Right cardiac atrium (tissue), 5 donors: ENCODE measurements around the gene MPDZ. TPM values are rescaled to one million over a fixed set of nuclear protein-coding genes. Genes with fewer than 3 reads are reported as not detected.
"Not testable (repeated sequence)": the region's sequence is repeated elsewhere in the genome, so short reads cannot be mapped to it uniquely, and the experiment has no call there.

Experiments used
- ATAC-seq, 2 donors: fragments of 200-7000 bp; cut with Tn5 transposase; one replicate each; pipeline versions ENCODE4 v1.8.0 to v1.9.1; 2020; ENCODE audit warnings: moderate library complexity in 2 of 2, mild to moderate bottlenecking in 1 of 2
- DNase-seq, 3 donors: peaks; one replicate each; pipeline ENCODE4 v3.0.0-alpha.2; 2020
- H3K27ac ChIP-seq: one replicate; pipeline ENCODE4 v1.5.1; 2013; ENCODE audit warnings: mild to moderate bottlenecking, low read length, control low read depth, moderate library complexity
- H3K27me3 ChIP-seq: one replicate; pipeline ENCODE4 v1.6.1; 2013; ENCODE audit not compliant: control insufficient read depth, insufficient read depth
- H3K4me1 ChIP-seq: one replicate; pipeline ENCODE4 v1.6.1; 2013; ENCODE audit warnings: low read length; ENCODE audit not compliant: control insufficient read depth, insufficient read depth
- H3K4me3 ChIP-seq: one replicate; pipeline ENCODE4 v1.5.1; 2013; ENCODE audit warnings: low read length, control low read depth
- H3K9me3 ChIP-seq: one replicate; pipeline ENCODE4 v1.6.1; 2013; ENCODE audit warnings: low read length; ENCODE audit not compliant: control insufficient read depth
- WGBS: extraction: QIAGEN DNeasy Blood & Tissue Kit; methylation state at CpG from one replicate; pipeline ENCODE4 v1.1.7; 2013; 5-methylcytosine and 5-hydroxymethylcytosine counted together
- intact Hi-C, 4 donors: fragments of 100-400 bp; cut with DNase I; formaldehyde crosslinking; loops; one replicate each; pipeline versions ENCODE4 v1.11.0 to v1.14.0; 2022 to 2023
- polyA plus RNA-seq: library from polyadenylated mRNA; stranded (reverse); fragments of 200-250 nt; gene quantifications from one replicate; pipeline ENCODE4 v1.2.3, GENCODE V29; 2013
- total RNA-seq, 4 donors: library from RNA; stranded (reverse); fragmentation: NEBNext Ultra II Directional; extraction: Animal tissue kit (Norgen Biotek cat#: 25700); gene quantifications; one replicate each; pipeline ENCODE4 v1.2.1, GENCODE V29; 2021
- donor health status: healthy with polysubstance abuse.
- donor health status: DM: no; HTN: yes; CAD: no.
- donor health status: DM: no; HTN: no; CAD: no.
- donor health status: DM: no; HTN: yes; CAD: no; lungs with severe emphysema.
- donor health status: DM: yes; HTN: yes; CAD: no.

Gene MPDZ
- total and polyA plus RNA-seq, 5 donors, result 29.1 to 84.3 (median 67.1) TPM

GRCh38 chr9:13266167-13266566 lies 13.3 kb downstream of the MPDZ start:
- H3K4me1 ChIP-seq, result peaks cover 4% of the 10 kb centered on the region

GRCh38 chr9:13264788-13265187 lies 14.7 kb downstream of the MPDZ start:
- DNase-seq (no peak), ATAC-seq (no peak)
- H3K27me3 ChIP-seq, result no peaks in the 10 kb centered on the region
- H3K4me1 ChIP-seq, result peaks cover 4% of the 10 kb centered on the region
- H3K9me3 ChIP-seq, result no peaks in the 10 kb centered on the region
- no peak overlapping the region for H3K4me3 ChIP-seq
- intact Hi-C loops, result no loop called here
- H3K27ac ChIP-seq, result no peak overlapping the region

More at GRCh38 chr9:13266167-13266566, 13.3 kb downstream of the MPDZ start:
- ATAC-seq, result peak in 1 of 2 donors; percentile 45
- 19% methylated on average over 2 of the region's 2 CpGs for WGBS
- H3K27ac ChIP-seq, result no peak overlapping the region
- DNase-seq, result no peak
- intact Hi-C loops, result no loop called here
- H3K4me3 ChIP-seq, result no peak overlapping the region
- no peaks in the 10 kb centered on the region for H3K27me3 ChIP-seq
- H3K9me3 ChIP-seq, result no peaks in the 10 kb centered on the region

GRCh38 chr9:13263511-13263910 lies 16.0 kb downstream of the MPDZ start:
- no peak for ATAC-seq

GRCh38 chr9:13252852-13253251 lies 26.6 kb downstream of the MPDZ start:
- Histone ChIP-seq H3K27me3 (no peaks in the 10 kb centered on the region), H3K9me3 (no peaks in the 10 kb centered on the region), H3K4me3 (no peak overlapping the region), H3K4me1 (peaks cover 2% of the 10 kb centered on the region), H3K27ac (no peak overlapping the region)
- DNase-seq (no peak), ATAC-seq (no peak)
- intact Hi-C loops, result no loop called here
- 57% methylated on average over 4 of the region's 4 CpGs for WGBS

More at GRCh38 chr9:13263511-13263910, 16.0 kb downstream of the MPDZ start:
- Histone ChIP-seq H3K4me3 (no peak overlapping the region), H3K9me3 (no peaks in the 10 kb centered on the region), H3K27ac (no peak overlapping the region), H3K27me3 (no peaks in the 10 kb centered on the region), H3K4me1 (peaks cover 4% of the 10 kb centered on the region)
- DNase-seq, result no peak
- 49% methylated on average over 2 of the region's 2 CpGs for WGBS
- intact Hi-C loops, result no loop called here

GRCh38 chr9:13244181-13244580 lies 35.3 kb downstream of the MPDZ start:
- Histone ChIP-seq H3K4me1 (no peaks in the 10 kb centered on the region), H3K27me3 (no peaks in the 10 kb centered on the region), H3K9me3 (no peaks in the 10 kb centered on the region), H3K4me3 (no peak overlapping the region), H3K27ac (no peak overlapping the region)
- DNase-seq, result no peak
- 60% methylated on average over 3 of the region's 3 CpGs for whole genome bisulfite sequencing
- intact Hi-C loops, result no loop called here
- ATAC-seq, result no peak

GRCh38 chr9:13241283-13241682 lies 38.2 kb downstream of the MPDZ start:
- H3K27ac ChIP-seq, result no peak overlapping the region
- DNase-seq, result no peak
- H3K27me3 ChIP-seq, result no peaks in the 10 kb centered on the region
- 94% methylated on average over 2 of the region's 2 CpGs for WGBS
- ATAC-seq, result no peak
- no peaks in the 10 kb centered on the region for H3K4me1 ChIP-seq
- intact Hi-C loops, result no loop called here
- H3K4me3 ChIP-seq, result no peak overlapping the region
- no peaks in the 10 kb centered on the region for H3K9me3 ChIP-seq

- no peak overlapping the region for H3K4me3 ChIP-seq
- no peaks in the 10 kb centered on the region for H3K4me1 ChIP-seq
- DNase-seq (no peak), ATAC-seq (no peak)
- intact Hi-C loops, result no loop called here
- no peaks in the 10 kb centered on the region for H3K27me3 ChIP-seq
- H3K9me3 ChIP-seq, result no peaks in the 10 kb centered on the region
- no peak overlapping the region for H3K27ac ChIP-seq
Measured at GRCh38 chr9:13239660-13240059, 39.8 kb downstream of the MPDZ start.

- Histone ChIP-seq H3K4me1 (no peaks in the 10 kb centered on the region), H3K9me3 (no peaks in the 10 kb centered on the region), H3K27me3 (no peaks in the 10 kb centered on the region), H3K27ac (no peak overlapping the region), H3K4me3 (no peak overlapping the region)
- ATAC-seq, result no peak
- DNase-seq, result no peak
- 67% methylated on average over 1 of the region's 1 CpG for WGBS
- intact Hi-C loops, result no loop called here
Measured at GRCh38 chr9:13239208-13239607, 40.3 kb downstream of the MPDZ start.

- DNase-seq (no peak), ATAC-seq (no peak)
- 92% methylated on average over 1 of the region's 1 CpG for WGBS
- H3K27me3 ChIP-seq, result no peaks in the 10 kb centered on the region
- H3K27ac ChIP-seq, result no peak overlapping the region
- intact Hi-C loops, result no loop called here
- H3K9me3 ChIP-seq, result no peaks in the 10 kb centered on the region
- H3K4me1 ChIP-seq, result no peaks in the 10 kb centered on the region
- no peak overlapping the region for H3K4me3 ChIP-seq
Measured at GRCh38 chr9:13234932-13235331, 44.6 kb downstream of the MPDZ start.

- ATAC-seq (no peak), DNase-seq (no peak)
- no peaks in the 10 kb centered on the region for H3K4me1 ChIP-seq
- no peak overlapping the region for H3K27ac ChIP-seq
- 96% methylated on average over 1 of the region's 1 CpG for WGBS
- intact Hi-C loops, result no loop called here
- no peaks in the 10 kb centered on the region for H3K9me3 ChIP-seq
- H3K27me3 ChIP-seq, result no peaks in the 10 kb centered on the region
- H3K4me3 ChIP-seq, result no peak overlapping the region
Measured at GRCh38 chr9:13228431-13228830, 51.1 kb downstream of the MPDZ start.

GRCh38 chr9:13224366-13224765 lies 55.1 kb downstream of the MPDZ start:
- 77% methylated on average over 2 of the region's 2 CpGs for WGBS
- Histone ChIP-seq H3K27me3 (no peaks in the 10 kb centered on the region), H3K27ac (no peak overlapping the region), H3K4me1 (no peaks in the 10 kb centered on the region), H3K9me3 (no peaks in the 10 kb centered on the region), H3K4me3 (no peak overlapping the region)
- ATAC-seq (no peak), DNase-seq (no peak)
- intact Hi-C loops, result no loop called here

- H3K27ac ChIP-seq, H3K27me3 ChIP-seq, intact Hi-C loops, H3K4me1 ChIP-seq, ATAC-seq, H3K4me3 ChIP-seq, H3K9me3 ChIP-seq, DNase-seq: not testable (repeated sequence)
Measured at GRCh38 chr9:13222733-13223132, 56.8 kb downstream of the MPDZ start.
